SJCRH30 (cell line): Measurements from ENCODE around the gene SLC4A7. TPM values are rescaled to one million over a fixed set of nuclear protein-coding genes. Genes with fewer than 3 reads are reported as not detected.
A peak's percentile ranks its signal among the peaks of the same experiment; 100 is the strongest.
"Not testable (repeated sequence)": the region's sequence is repeated elsewhere in the genome, so short reads cannot be mapped to it uniquely, and the experiment has no call there.

ENCODE experiments used
- DNase-seq, 2 experiments: peaks; one replicate each; pipeline ENCODE4 v3.0.0-alpha.2; 2015 to 2020
- H3K27ac ChIP-seq: fragments of 250-450 bp; sonication (Bioruptor Pico); 2 replicates; pipeline ENCODE4 v1.5.1; 2020; ENCODE audit warnings: mild to moderate bottlenecking, moderate library complexity
- H3K27me3 ChIP-seq: fragments of 250-450 bp; sonication (Bioruptor Pico); 2 replicates; pipeline ENCODE4 v1.5.1; 2020; ENCODE audit warnings: mild to moderate bottlenecking, moderate library complexity
- H3K36me3 ChIP-seq: fragments of 250-450 bp; sonication (Bioruptor Pico); 2 replicates; pipeline ENCODE4 v1.5.1; 2020; ENCODE audit warnings: mild to moderate bottlenecking, moderate library complexity
- H3K4me1 ChIP-seq: fragments of 250-450 bp; sonication (Bioruptor Pico); 2 replicates; pipeline ENCODE4 v1.5.1; 2020; ENCODE audit warnings: mild to moderate bottlenecking, moderate library complexity
- H3K4me3 ChIP-seq: fragments of 250-450 bp; sonication (Bioruptor Pico); 2 replicates; pipeline ENCODE4 v1.5.1; 2020; ENCODE audit warnings: mild to moderate bottlenecking, moderate library complexity
- H3K9me3 ChIP-seq: fragments of 250-450 bp; sonication (Bioruptor Pico); replicated peaks from 2 replicates; pipeline ENCODE4 v1.5.1; 2020; ENCODE audit warnings: mild to moderate bottlenecking, moderate library complexity
- total RNA-seq: library from RNA; depleted of rRNA; stranded (reverse); fragments of >200 nt; shearing (Covaris generic); gene quantifications from 2 replicates; pipeline ENCODE4 v1.2.3, GENCODE V29; 2014; rRNA removed

The SLC4A7 gene
- 59.5 and 71.5 TPM in 2 replicates for total RNA-seq

DNA sequence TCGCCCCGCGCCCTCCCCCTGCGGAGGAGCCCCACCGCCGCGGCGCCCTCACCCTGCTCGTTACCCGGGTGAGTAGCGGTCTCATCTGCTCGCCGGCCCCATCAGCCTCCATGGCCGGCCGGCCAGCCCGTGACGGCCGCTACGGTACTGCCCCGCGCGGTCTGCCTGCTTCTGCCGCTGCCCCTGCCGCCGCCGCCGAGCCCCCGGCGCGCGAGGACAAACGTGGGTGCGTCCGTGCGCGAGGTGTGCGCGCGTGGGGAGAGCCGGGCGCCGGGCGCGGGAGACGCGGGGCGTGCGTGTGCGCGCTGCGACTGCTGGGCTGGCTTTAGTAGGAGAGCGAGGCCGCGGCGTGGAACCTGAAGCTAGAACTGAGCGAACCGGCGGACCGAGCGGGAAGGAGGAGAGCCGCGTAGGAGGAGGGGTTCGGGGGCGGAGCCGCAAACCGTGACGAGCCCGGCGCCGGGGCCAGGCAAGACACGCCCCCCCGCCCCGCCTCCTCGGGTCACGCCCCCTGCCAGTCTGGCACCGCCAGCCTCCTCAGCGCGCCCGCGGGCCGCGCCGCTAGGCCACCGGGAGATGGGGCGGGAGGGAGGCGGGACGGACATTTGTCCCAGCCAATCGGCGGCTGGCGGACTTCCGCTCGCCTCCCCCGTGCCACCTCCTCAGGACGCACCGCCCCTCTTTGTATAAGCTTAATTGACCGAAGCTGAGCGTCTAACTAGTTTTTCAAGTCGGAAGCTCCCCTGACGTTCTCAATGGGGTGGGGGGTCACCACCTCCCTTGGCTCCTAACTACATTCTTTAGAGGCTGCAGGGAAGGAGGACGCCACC lies at the start of gene SLC4A7:
Gene SLC4A7, minus strand, starts transcription at position 370 of the 830 bp plus-strand sequence. Its CDS starts 258 bp downstream, at position 112.
- Histone ChIP-seq H3K27me3 (no peaks in the 10 kb centered on the region), H3K4me3 (peak within 1 kb of the TSS; percentile 98), H3K4me1 (peaks cover 3% of the 10 kb centered on the region; the same call in 1 of the 2 replicates), H3K36me3 (peaks cover 3% of the 10 kb centered on the region), H3K27ac (peak within 1 kb of the TSS; percentile 72), H3K9me3 (no peaks in the 10 kb centered on the region)
- DNase-seq, result peak; percentile 96 to 97

DNA sequence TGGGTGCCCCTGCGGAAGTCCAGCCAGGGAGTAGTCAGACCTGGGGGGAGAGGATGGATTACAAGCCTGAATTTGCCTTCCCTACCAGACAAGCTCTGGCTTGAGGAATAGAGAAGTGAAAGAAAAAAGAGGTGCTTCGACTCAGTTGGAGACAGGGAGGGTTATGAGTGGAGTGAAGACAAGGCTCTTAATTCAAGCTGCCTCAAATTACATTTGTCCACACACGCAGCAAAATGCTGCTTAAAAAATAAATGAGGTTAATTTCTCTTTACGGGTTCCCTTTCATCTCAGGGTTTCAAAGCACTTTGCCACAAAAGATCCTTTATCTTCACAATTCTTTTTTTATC lies 49.0 kb upstream of the SLC4A7 start:
- Histone ChIP-seq H3K4me1 (peaks cover 24% of the 10 kb centered on the region), H3K36me3 (no peaks in the 10 kb centered on the region), H3K9me3 (no peaks in the 10 kb centered on the region), H3K27ac (no peak overlapping the region), H3K4me3 (no peak overlapping the region), H3K27me3 (no peaks in the 10 kb centered on the region)
- DNase-seq, result no peak

DNA sequence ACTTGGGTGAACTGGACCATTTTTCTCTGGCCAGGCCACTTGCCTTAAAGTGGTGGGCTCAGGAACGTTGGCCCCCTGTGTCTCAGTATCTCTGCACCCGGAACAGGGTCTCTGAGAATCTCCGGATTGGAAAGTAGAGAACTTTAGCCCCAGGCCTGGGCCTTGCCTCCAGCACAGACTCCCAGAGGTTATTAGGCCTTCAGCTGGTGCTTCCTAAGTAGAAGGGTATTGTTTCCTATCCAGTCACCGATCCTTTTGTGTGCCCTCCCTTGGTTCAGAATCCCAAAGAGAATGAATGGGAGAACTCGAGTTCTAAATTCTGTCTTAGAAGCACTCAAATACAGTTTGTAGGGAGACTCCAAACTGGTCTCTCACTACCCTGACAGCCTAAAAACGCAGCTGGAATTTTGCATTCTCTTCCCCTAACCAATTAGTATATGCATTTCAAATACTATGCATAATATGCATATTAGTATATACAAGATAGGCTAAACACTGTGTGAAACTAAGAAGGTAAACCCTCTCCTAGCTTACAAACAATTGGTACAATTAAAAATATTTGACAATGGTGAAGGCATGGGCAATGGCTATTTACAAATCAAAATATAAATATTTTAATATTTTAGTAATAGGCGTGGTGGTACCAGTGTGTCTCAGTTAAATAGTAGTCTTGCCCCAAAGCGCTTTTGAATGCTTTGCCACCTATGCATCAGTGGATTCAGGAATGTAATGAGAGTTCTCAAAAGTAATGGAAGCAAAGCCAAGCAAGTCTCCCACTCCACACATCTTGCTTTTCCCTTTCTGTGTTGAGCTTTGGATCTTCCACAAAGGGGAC lies 48.5 kb upstream of the SLC4A7 start:
- Histone ChIP-seq H3K4me3 (no peak overlapping the region), H3K36me3 (no peaks in the 10 kb centered on the region), H3K27ac (no peak overlapping the region), H3K4me1 (peaks cover 24% of the 10 kb centered on the region), H3K27me3 (no peaks in the 10 kb centered on the region), H3K9me3 (no peaks in the 10 kb centered on the region)
- DNase-seq, result no peak

DNA sequence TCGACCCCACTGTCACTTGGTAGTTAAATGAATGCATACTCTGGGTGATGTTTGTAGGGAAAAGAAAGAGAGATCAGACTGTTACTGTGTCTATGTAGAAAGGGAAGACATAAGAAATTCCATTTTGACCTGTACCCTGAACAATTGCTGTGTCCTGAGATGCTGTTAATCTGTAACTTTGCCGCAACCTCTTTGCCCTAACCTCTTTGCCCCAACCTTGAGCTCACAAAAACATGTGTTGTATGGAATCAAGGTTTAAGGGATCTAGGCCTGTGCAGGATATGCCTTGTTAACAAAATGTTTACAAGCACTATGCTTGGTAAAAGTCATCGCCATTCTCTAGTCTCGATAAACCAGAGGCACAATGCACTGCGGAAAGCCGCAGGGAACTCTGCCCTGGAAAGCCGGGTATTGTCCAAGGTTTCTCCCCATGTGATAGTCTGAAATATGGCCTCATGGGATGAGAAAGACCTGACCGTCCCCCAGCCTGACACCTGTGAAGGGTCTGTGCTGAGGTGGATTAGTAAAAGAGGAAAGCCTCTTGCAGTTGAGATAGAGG lies 47.1 kb upstream of the SLC4A7 start:
- not testable (repeated sequence) for H3K9me3 ChIP-seq, H3K4me3 ChIP-seq, H3K36me3 ChIP-seq, DNase-seq, H3K27me3 ChIP-seq, H3K27ac ChIP-seq
- peaks cover 24% of the 10 kb centered on the region for H3K4me1 ChIP-seq

DNA sequence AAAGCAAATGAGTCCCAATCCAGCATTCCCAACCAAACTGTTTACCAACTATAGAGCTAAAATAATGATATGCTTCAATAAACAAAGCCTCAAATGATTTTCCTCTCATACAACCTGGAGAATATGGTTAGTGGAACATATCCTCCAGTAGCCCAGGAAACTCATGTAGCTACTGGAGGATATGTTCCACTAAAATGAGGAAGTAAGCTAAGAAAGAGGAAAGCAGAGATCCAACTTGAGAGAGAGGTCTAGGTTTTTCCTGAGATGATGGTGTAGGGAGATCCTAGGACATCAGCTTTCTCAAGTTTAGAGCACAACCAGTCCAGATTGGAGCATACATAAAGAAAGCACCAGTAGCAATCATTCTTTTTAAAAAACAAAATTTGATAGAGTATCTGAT lies 44.6 kb upstream of the SLC4A7 start:
- Histone ChIP-seq H3K4me1 (peaks cover 7% of the 10 kb centered on the region; the same call in 1 of the 2 replicates), H3K36me3 (no peaks in the 10 kb centered on the region), H3K27me3 (no peaks in the 10 kb centered on the region), H3K27ac (no peak overlapping the region), H3K4me3 (no peak overlapping the region), H3K9me3 (no peaks in the 10 kb centered on the region)
- no peak for DNase-seq

DNA sequence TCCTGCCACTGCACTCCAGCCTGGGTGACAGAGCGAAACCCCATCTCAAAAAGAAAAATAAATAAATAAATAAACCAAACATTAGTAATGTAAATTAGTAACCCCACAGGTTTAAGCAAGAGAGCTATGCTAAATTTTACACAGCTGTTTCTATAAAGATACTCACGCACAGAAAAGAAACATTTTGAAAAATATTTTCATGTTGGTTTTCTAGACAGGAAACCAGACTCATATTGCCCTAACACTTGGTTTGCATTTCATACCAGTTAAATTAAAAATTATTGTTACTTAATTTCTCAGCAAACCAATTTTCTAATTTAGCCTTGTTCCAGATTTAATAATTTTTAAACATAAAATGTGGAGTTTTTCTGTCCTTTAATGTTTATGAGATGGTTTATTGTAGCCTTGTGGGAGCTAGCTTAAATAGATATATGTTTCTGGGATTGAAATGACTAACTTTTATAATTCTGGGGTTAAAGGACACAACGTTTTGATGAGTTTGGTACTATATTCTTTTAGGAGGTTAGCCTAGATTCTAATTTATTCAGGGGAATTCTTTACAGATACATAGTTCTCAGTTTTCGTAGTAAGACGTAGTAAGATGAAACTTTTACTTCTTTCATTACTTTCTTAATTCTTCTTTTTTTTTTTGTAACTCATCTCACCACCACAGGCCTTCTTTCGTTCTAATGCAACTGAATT lies 42.6 kb upstream of the SLC4A7 start:
- no peak overlapping the region for H3K27ac ChIP-seq
- no peak overlapping the region for H3K4me3 ChIP-seq
- H3K9me3 ChIP-seq, result no peaks in the 10 kb centered on the region
- no peaks in the 10 kb centered on the region for H3K36me3 ChIP-seq
- H3K27me3 ChIP-seq, result no peaks in the 10 kb centered on the region
- no peaks in the 10 kb centered on the region for H3K4me1 ChIP-seq
- no peak for DNase-seq

DNA sequence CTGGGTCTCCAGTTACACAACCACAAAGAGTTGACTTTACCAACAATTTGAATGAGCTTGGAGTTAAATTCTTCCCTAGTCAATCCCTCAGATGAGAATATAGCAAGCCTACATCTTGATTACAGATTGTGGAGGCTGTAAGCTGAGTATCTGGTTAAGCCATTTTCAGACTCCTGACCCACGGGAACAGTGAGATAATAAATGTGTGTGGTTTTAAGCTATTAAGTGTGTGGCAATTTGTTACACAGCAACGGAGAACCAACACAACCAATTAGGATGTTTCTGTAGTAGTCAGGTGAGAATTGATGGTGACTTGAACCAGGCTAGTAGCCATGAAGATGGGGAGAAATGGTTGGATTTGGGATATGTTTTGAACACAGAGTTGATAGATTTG lies 37.7 kb upstream of the SLC4A7 start:
- Histone ChIP-seq H3K4me1 (no peaks in the 10 kb centered on the region), H3K9me3 (no peaks in the 10 kb centered on the region), H3K4me3 (no peak overlapping the region), H3K27me3 (no peaks in the 10 kb centered on the region), H3K27ac (no peak overlapping the region), H3K36me3 (no peaks in the 10 kb centered on the region)
- DNase-seq, result no peak

DNA sequence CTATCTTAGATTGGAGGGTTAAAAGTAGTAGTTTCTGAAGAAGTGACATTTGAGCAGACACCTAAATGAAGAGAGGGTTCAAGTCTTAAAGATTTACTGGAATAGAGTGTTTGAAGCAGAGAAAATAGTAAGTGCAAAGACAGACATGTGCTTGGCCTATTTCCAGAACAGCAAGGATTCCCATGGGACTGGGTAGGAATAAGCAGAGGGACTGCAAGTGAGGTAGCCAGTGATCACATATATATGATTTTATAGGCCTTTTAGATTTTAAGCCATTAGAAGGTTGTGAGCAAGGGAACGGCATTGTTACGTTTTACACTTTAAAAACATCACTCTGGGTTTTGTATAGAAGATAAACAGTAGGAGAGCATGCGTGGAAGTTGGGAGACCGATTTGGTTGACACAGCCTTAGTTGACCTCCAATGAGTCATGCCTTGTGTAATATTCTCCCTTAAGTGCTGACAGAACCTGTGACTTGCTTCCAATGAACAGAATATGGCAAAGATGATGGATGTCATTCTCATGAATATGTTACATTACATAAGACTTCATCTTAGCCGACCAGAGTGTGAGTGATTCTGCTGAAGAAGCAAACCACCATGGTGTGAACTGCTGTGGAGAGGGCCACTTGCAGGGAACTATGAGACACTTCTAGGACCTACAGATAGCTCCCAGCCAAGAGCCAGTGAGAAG lies 37.1 kb upstream of the SLC4A7 start:
- no peak for DNase-seq
- Histone ChIP-seq H3K4me1 (no peaks in the 10 kb centered on the region), H3K4me3 (no peak overlapping the region), H3K36me3 (no peaks in the 10 kb centered on the region), H3K27me3 (no peaks in the 10 kb centered on the region), H3K27ac (no peak overlapping the region), H3K9me3 (no peaks in the 10 kb centered on the region)

DNA sequence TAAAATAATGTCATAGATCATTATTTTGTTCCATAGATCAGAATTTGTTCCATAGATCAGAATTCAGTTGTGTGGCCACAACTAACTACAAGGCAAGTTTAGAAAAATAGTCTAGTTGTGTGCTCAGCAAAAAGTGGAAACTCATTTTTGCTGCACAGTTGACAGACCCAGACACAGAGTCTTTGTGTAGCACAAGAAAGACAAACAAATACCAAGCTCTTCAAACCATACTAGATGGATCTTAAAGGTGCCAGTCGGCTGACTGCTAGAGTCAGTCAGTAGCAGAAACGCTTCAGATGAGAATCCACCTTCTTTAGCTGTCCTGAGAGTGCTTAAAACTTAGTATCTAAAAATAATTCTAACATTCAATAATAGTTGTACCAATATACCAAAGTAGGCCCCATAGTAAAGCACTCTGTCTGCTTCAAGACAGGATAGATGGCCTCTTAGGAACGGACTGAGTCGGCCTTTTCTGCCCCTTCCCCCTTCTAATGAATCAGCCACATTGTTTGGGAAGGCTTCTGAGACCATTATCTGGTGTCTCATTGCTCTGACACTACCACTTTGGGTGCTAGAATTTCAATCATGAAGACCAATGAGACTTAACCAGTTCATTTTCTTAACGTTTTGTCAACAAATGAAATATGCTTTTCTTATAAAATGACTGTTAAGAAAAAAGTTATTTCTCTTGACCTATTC lies 27.7 kb upstream of the SLC4A7 start:
- no peaks in the 10 kb centered on the region for H3K4me1 ChIP-seq
- no peak overlapping the region for H3K4me3 ChIP-seq
- H3K27me3 ChIP-seq, result no peaks in the 10 kb centered on the region
- H3K9me3 ChIP-seq, result no peaks in the 10 kb centered on the region
- DNase-seq, result no peak
- H3K36me3 ChIP-seq, result no peaks in the 10 kb centered on the region
- no peak overlapping the region for H3K27ac ChIP-seq

DNA sequence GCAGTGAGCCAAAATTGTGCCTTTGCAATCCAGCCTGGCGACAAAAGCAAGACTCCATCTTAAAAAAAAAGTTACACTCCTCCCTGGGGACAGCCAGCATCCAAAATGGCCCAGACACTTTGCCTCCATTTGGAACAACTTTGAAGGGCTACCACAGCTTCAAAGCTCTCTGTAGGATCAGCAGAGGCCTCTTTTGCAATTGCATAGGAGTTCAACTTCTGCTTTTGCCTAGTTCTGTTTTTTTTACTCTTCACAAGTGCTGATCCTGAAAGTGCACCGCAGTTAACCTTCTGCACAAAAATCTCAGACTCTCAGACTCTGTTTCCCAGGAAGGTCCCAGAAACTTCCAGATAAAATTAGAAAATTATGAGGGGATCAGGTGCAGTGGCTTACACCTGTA lies 25.2 kb upstream of the SLC4A7 start:
- Histone ChIP-seq H3K27me3 (no peaks in the 10 kb centered on the region), H3K4me3 (no peak overlapping the region), H3K27ac (no peak overlapping the region), H3K4me1 (peaks cover 5% of the 10 kb centered on the region; the same call in 1 of the 2 replicates), H3K36me3 (no peaks in the 10 kb centered on the region), H3K9me3 (no peaks in the 10 kb centered on the region)
- no peak for DNase-seq

DNA sequence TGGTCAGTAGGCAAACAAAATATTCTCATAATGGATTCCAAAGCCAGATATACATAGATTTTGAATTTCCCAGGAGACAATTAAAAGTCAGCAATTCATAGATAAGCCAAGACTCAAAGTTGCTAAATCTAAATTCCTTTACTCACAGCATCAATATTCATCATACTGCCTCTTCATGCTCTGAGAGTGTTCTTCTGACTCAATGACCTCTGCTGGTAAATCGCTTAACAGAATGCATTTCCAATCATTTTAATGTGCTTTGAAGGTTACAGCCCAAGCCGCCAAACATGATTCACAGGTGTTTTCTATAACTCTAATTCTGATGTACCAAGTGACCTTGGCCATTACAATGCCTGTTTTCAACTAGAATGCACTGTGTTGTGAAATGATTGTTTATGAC lies 24.2 kb upstream of the SLC4A7 start:
- H3K4me1 ChIP-seq, result peaks cover 10% of the 10 kb centered on the region
- no peak overlapping the region for H3K4me3 ChIP-seq
- no peak for DNase-seq
- no peak overlapping the region for H3K27ac ChIP-seq
- no peaks in the 10 kb centered on the region for H3K9me3 ChIP-seq
- no peaks in the 10 kb centered on the region for H3K27me3 ChIP-seq
- H3K36me3 ChIP-seq, result no peaks in the 10 kb centered on the region

DNA sequence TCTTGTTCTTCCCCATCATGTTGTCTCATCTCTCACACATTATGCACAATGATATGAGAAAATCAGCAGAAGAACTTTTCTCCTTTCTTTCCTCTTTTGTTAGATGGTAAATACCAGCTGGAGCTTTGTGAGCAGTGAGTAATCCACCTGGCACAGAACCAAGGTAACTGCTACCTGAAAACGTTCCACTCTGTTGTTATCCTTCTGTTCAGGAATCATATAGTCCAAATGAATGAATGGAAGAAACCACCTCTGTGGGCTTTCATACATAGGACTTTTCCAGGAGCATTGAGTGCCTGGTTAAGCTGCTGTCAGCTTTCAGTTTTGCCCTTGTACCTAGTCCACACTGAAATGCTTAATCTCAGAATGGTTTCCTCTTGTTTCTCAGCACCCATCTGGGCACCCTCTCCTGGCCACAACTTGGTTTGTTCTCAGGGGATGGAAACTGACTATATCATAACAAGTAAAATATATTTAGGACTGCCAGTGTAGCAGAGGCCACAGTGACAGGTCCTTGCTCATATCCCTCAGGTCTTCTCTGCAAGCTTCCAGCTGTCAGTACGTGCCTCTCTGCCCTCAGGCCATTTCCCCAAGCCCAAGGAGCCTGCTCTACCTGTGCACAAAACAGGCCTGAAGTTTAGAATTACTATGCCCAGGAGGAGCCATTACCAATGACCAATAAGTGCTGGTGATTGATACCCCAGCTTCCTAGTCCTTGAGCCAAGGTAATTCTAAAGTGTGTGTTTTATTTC lies 23.5 kb upstream of the SLC4A7 start:
- DNase-seq, result no peak
- Histone ChIP-seq H3K4me1 (peaks cover 13% of the 10 kb centered on the region), H3K27ac (no peak overlapping the region), H3K4me3 (no peak overlapping the region), H3K27me3 (no peaks in the 10 kb centered on the region), H3K9me3 (no peaks in the 10 kb centered on the region), H3K36me3 (no peaks in the 10 kb centered on the region)

DNA sequence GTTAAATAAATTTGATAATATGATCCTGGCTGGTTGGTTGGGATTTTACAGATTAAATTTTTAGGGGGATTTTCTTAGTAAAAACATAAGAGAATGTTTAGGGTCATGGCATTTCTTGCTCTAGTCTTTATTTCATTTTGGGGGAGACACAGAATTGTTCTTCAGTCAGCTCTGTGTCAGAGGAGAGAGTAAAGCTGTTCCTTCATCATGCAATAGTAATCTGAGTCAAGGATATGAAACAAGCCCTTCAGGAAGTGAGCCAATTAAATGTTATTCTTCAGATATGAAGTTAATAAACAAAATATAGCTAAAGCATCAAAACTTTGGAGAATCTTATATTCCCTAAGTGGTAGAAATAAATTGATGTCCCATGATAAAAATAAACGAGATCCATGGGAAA lies 22.9 kb upstream of the SLC4A7 start:
- no peak for DNase-seq
- no peaks in the 10 kb centered on the region for H3K36me3 ChIP-seq
- H3K27me3 ChIP-seq, result no peaks in the 10 kb centered on the region
- H3K4me1 ChIP-seq, result peaks cover 13% of the 10 kb centered on the region
- H3K27ac ChIP-seq, result no peak overlapping the region
- H3K9me3 ChIP-seq, result no peaks in the 10 kb centered on the region
- H3K4me3 ChIP-seq, result no peak overlapping the region
